ENCODE measurements around the gene NDUFS3.
"Not testable (repeated sequence)": the region's sequence is repeated elsewhere in the genome, so short reads cannot be mapped to it uniquely, and the experiment has no call there.

Gene NDUFS3

GRCh38 chr11:47536915-47537314 lies 42.0 kb upstream of the NDUFS3 start:
- TF ChIP-seq CTCF (IDR thresholded peaks at IDR 0.05; ENCODE audit: insufficient read depth, low read depth, low read length, missing control alignments): no peak
- no peak overlapping the region for H3K4me3 ChIP-seq (ENCODE audit: low read length)

GRCh38 chr11:47538741-47539565 lies 39.9 kb upstream of the NDUFS3 start:
- TF ChIP-seq CTCF (IDR thresholded peaks at IDR 0.05; ENCODE audit: insufficient read depth, low read depth, low read length, missing control alignments): no peak
- no peak for DNase-seq (ENCODE audit: low read depth)
- no peak overlapping the region for H3K4me3 ChIP-seq (ENCODE audit: low read length)

More at GRCh38 chr11:47536915-47537314, 42.0 kb upstream of the NDUFS3 start:
- DNase-seq (ENCODE audit: low read depth): no peak

GRCh38 chr11:47539681-47540039 lies 39.2 kb upstream of the NDUFS3 start:
- peak; percentile 22 for DNase-seq (ENCODE audit: low read depth)
- H3K4me3 ChIP-seq (ENCODE audit: low read length): no peak overlapping the region
- no peak for TF ChIP-seq CTCF (IDR thresholded peaks at IDR 0.05; ENCODE audit: insufficient read depth, low read depth, low read length, missing control alignments)

GRCh38 chr11:47541070-47541469 lies 37.8 kb upstream of the NDUFS3 start:
- peak; percentile 12 for DNase-seq (ENCODE audit: low read depth)
- no peak overlapping the region for H3K4me3 ChIP-seq (ENCODE audit: low read length)
- no peak for TF ChIP-seq CTCF (IDR thresholded peaks at IDR 0.05; ENCODE audit: insufficient read depth, low read depth, low read length, missing control alignments)

GRCh38 chr11:47545298-47545697 lies 33.6 kb upstream of the NDUFS3 start:
- no peak for DNase-seq (ENCODE audit: low read depth)
- TF ChIP-seq CTCF (IDR thresholded peaks at IDR 0.05; ENCODE audit: insufficient read depth, low read depth, low read length, missing control alignments): no peak

GRCh38 chr11:47546274-47546673 lies 32.6 kb upstream of the NDUFS3 start:
- H3K4me3 ChIP-seq (ENCODE audit: low read length); DNase-seq (ENCODE audit: low read depth): not testable (repeated sequence)

More at GRCh38 chr11:47545298-47545697, 33.6 kb upstream of the NDUFS3 start:
- H3K4me3 ChIP-seq (ENCODE audit: low read length): no peak overlapping the region

- DNase-seq (ENCODE audit: low read depth): peak; percentile 30
- no peak overlapping the region for H3K4me3 ChIP-seq (ENCODE audit: low read length)
- TF ChIP-seq CTCF (IDR thresholded peaks at IDR 0.05; ENCODE audit: insufficient read depth, low read depth, low read length, missing control alignments): no peak
Measured at GRCh38 chr11:47550288-47551047, 28.4 kb upstream of the NDUFS3 start.
